SK-N-SH (cell line): Measurements from ENCODE around the gene SMOC1. TPM values are rescaled to one million over a fixed set of nuclear protein-coding genes. Genes with fewer than 3 reads are reported as not detected.

Experiments
- CTCF ChIA-PET: fragments of 300-600, 350-600 bp; formaldehyde crosslinking; extraction: SDS; loops from one replicate; lab custom pipeline; 2021; lab: Yijun Ruan, JAX
- POLR2A ChIA-PET: fragments of 350-600 bp; sonication (Branson Sonifier 250); formaldehyde crosslinking; extraction: SDS; loops from one replicate; lab custom pipeline; 2020; ENCODE audit warnings: antibody characterized with exemption, inconsistent platforms; lab: Yijun Ruan, JAX
- DNase-seq: peaks from one replicate; pipeline ENCODE4 v3.0.0; 2012
- H2AFZ ChIP-seq: fragments of 200-600 bp; sonication (generic); 2 replicates; pipeline ENCODE4 v1.8.1; 2016; ENCODE audit warnings: antibody characterized with exemption, mild to moderate bottlenecking, low read depth
- H3F3A ChIP-seq: fragments of 200-600 bp; sonication (generic); replicated peaks from 2 replicates; pipeline ENCODE3; 2016; ENCODE audit warnings: antibody characterized with exemption, mild to moderate bottlenecking; ENCODE audit not compliant: insufficient read depth
- H3K27ac ChIP-seq, 2 experiments: fragments of 200-500 bp in 1 of 2; fragments of 200-600 bp in 1 of 2; sonication (Bioruptor generic) in 1 of 2; sonication (generic), shearing (Covaris generic) in 1 of 2; 2 replicates each; pipeline versions ENCODE4 v1.5.1 to v1.6.1; 2014 to 2016; ENCODE audit warnings: low read depth in 2 of 2, inconsistent platforms in 1 of 2, low read length in 1 of 2, mild to moderate bottlenecking in 1 of 2, mixed read lengths in 1 of 2
- H3K27me3 ChIP-seq: fragments of 200-600 bp; sonication (generic), shearing (Covaris generic); 2 replicates; pipeline ENCODE4 v1.6.1; 2016; ENCODE audit warnings: mixed run types; ENCODE audit not compliant: insufficient read depth
- H3K36me3 ChIP-seq, 2 experiments: fragments of 200-500 bp in 1 of 2; fragments of 200-600 bp in 1 of 2; sonication (Bioruptor generic) in 1 of 2; sonication (generic) in 1 of 2; replicated peaks in 1 of 2; 2 replicates each; pipeline versions ENCODE3 to v1.5.1; 2014 to 2016; ENCODE audit warnings: low read length in 1 of 2, mild to moderate bottlenecking in 1 of 2; ENCODE audit not compliant: insufficient read depth in 2 of 2, control insufficient read depth in 1 of 2
- H3K4me1 ChIP-seq, 2 experiments: fragments of 200-500 bp in 1 of 2; fragments of 200-600 bp in 1 of 2; sonication (Bioruptor generic) in 1 of 2; sonication (generic), shearing (Covaris generic) in 1 of 2; 2 replicates each; pipeline versions ENCODE4 v1.5.1 to v1.6.1; 2014 to 2016; ENCODE audit warnings: low read depth in 1 of 2, low read length in 1 of 2, mixed run types in 1 of 2; ENCODE audit not compliant: insufficient read depth in 2 of 2, control insufficient read depth in 1 of 2
- H3K4me2 ChIP-seq: fragments of 200-600 bp; sonication (generic), shearing (Covaris generic); 2 replicates; pipeline ENCODE4 v1.6.1; 2017; ENCODE audit warnings: mixed run types
- H3K4me3 ChIP-seq, 2 experiments: fragments of 200-500 bp in 1 of 2; fragments of 200-600 bp in 1 of 2; sonication (Bioruptor generic) in 1 of 2; sonication (generic), shearing (Covaris generic) in 1 of 2; 2 replicates each; pipeline versions ENCODE4 v1.5.1 to v1.8.1; 2014 to 2016; ENCODE audit warnings: low read depth in 2 of 2, inconsistent platforms in 1 of 2, low read length in 1 of 2, mild to moderate bottlenecking in 1 of 2, mixed read lengths in 1 of 2, moderate library complexity in 1 of 2
- H3K79me2 ChIP-seq: fragments of 200-600 bp; sonication (generic); 2 replicates; pipeline ENCODE4 v1.8.1; 2017; ENCODE audit warnings: mild to moderate bottlenecking; ENCODE audit not compliant: insufficient read depth
- H3K9ac ChIP-seq: fragments of 200-600 bp; sonication (generic); 2 replicates; pipeline ENCODE4 v1.6.1; 2017; ENCODE audit warnings: mixed run types
- H3K9me2 ChIP-seq: fragments of 200-600 bp; sonication (generic); 2 replicates; pipeline ENCODE4 v1.6.1; 2017; ENCODE audit warnings: mixed run types
- H3K9me3 ChIP-seq: fragments of 200-600 bp; sonication (generic); 2 replicates; pipeline ENCODE4 v1.6.1; 2017; ENCODE audit warnings: mixed run types, mild to moderate bottlenecking, moderate library complexity
- H4K20me1 ChIP-seq: fragments of 200-600 bp; sonication (generic); 2 replicates; pipeline ENCODE4 v1.6.1; 2017; ENCODE audit warnings: mild to moderate bottlenecking, mixed run types; ENCODE audit not compliant: insufficient read depth
- CTCF ChIP-seq: fragments of 200-600 bp; sonication (generic); IDR thresholded peaks from 2 replicates; pipeline ENCODE4 v1.6.1; 2017; ENCODE audit warnings: antibody characterized with exemption, mild to moderate bottlenecking, moderate library complexity
- FOSL2 ChIP-seq: IDR thresholded peaks from 2 replicates; pipeline ENCODE4 v1.4.0; 2012; ENCODE audit warnings: low read depth, mild to moderate bottlenecking, moderate library complexity, borderline replicate concordance
- FOXJ3 ChIP-seq: sonication (generic); formaldehyde crosslinking; IDR thresholded peaks from 2 replicates; pipeline ENCODE4 v1.5.1; 2020; ENCODE audit warnings: mild to moderate bottlenecking, missing genetic modification reagents
- JUND ChIP-seq: IDR thresholded peaks from 2 replicates; pipeline ENCODE4 v1.4.0; 2012
- MEF2A ChIP-seq: IDR thresholded peaks from 2 replicates; pipeline ENCODE4 v1.4.0; 2012; ENCODE audit warnings: low read depth, borderline replicate concordance
- MXI1 ChIP-seq: IDR thresholded peaks from 2 replicates; pipeline ENCODE4 v1.6.1; 2012; ENCODE audit warnings: mild to moderate bottlenecking, low read depth, low read length, improper control_type of control experiment
- NRF1 ChIP-seq: IDR thresholded peaks from 2 replicates; pipeline ENCODE4 v1.6.1; 2012; ENCODE audit warnings: low read depth, mild to moderate bottlenecking, low read length
- RAD21 ChIP-seq: IDR thresholded peaks from 2 replicates; pipeline ENCODE4 v1.6.1; 2012; ENCODE audit warnings: mild to moderate bottlenecking, low read length
- RCOR1 ChIP-seq: fragments of 150-350 bp; IDR thresholded peaks from 2 replicates; pipeline ENCODE4 v1.6.1; 2017; ENCODE audit warnings: antibody characterized with exemption, low read length
- RXRA ChIP-seq: IDR thresholded peaks from 2 replicates; pipeline ENCODE4 v1.4.0; 2012; ENCODE audit warnings: low read depth, mild to moderate bottlenecking, borderline replicate concordance
- SIN3A ChIP-seq: IDR thresholded peaks from 2 replicates; pipeline ENCODE4 v1.6.1; 2012; ENCODE audit warnings: low read depth, mild to moderate bottlenecking, low read length, moderate library complexity, borderline replicate concordance
- SMC3 ChIP-seq: IDR thresholded peaks from 2 replicates; pipeline ENCODE4 v1.6.1; 2012; ENCODE audit warnings: low read depth, low read length, improper control_type of control experiment
- TCF12 ChIP-seq: IDR thresholded peaks from 2 replicates; pipeline ENCODE4 v1.4.0; 2012
- YY1 ChIP-seq: IDR thresholded peaks from 2 replicates; pipeline ENCODE4 v1.4.0; 2012; ENCODE audit warnings: low read depth, mild to moderate bottlenecking
- WGBS: methylation state at CpG from one replicate; pipeline ENCODE4 v1.1.6; 2017; ENCODE audit warnings: low lambda C conversion rate; 5-methylcytosine and 5-hydroxymethylcytosine counted together
- polyA plus RNA-seq, 3 experiments: library from polyadenylated mRNA; depleted of rRNA; stranded (reverse); fragments of >200 nt; gene quantifications; 2 replicates each; pipeline ENCODE4 v1.2.3, GENCODE V29; 2012
- TF ChIP-seq, protein P1 (sequence below): fragments of 150-350 bp; IDR thresholded peaks from 2 replicates; pipeline ENCODE4 v1.6.1; 2016; ENCODE audit warnings: mild to moderate bottlenecking, low read depth, low read length
- TF ChIP-seq, protein P2 (sequence below): IDR thresholded peaks from 2 replicates; pipeline ENCODE4 v1.4.0; 2012; ENCODE audit warnings: low read depth

SMOC1 gene
- polyA plus RNA-seq, 1 of the 3 experiments (the other 2 are of a cell fraction), result not detected

- 66% methylated on average over 6 of the region's 6 CpGs for WGBS
- TF ChIP-seq RAD21, result no peak
- TF ChIP-seq SIN3A, result no peak
- no peak for TF ChIP-seq CTCF
- TF ChIP-seq SMC3, result no peak
- TF ChIP-seq NRF1, result no peak
- TF ChIP-seq FOSL2, result no peak
- no peak for TF ChIP-seq RCOR1
- TF ChIP-seq, protein P1, sequence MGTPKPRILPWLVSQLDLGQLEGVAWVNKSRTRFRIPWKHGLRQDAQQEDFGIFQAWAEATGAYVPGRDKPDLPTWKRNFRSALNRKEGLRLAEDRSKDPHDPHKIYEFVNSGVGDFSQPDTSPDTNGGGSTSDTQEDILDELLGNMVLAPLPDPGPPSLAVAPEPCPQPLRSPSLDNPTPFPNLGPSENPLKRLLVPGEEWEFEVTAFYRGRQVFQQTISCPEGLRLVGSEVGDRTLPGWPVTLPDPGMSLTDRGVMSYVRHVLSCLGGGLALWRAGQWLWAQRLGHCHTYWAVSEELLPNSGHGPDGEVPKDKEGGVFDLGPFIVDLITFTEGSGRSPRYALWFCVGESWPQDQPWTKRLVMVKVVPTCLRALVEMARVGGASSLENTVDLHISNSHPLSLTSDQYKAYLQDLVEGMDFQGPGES, result no peak
- TF ChIP-seq, protein P2, sequence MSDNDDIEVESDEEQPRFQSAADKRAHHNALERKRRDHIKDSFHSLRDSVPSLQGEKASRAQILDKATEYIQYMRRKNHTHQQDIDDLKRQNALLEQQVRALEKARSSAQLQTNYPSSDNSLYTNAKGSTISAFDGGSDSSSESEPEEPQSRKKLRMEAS, result no peak
- TF ChIP-seq MEF2A, result no peak
- TF ChIP-seq TCF12, result no peak
- no peak for TF ChIP-seq YY1
- TF ChIP-seq FOXJ3 (CRISPR knock-in tag), result no peak
- no peak for TF ChIP-seq JUND
- TF ChIP-seq MXI1, result no peak
- no peak for TF ChIP-seq RXRA
- Histone ChIP-seq H3K4me3 (no peak overlapping the region), H3F3A (no peaks in the 10 kb centered on the region), H3K4me2 (no peak overlapping the region), H3K27me3 (no peaks in the 10 kb centered on the region), H2AFZ (no peak overlapping the region), H3K4me1 (peaks cover 0 to 48% of the 10 kb centered on the region in 2 experiments; a peak in 2 of 4 replicates), H3K27ac (no peak overlapping the region), H3K9me3 (no peaks in the 10 kb centered on the region), H3K79me2 (no peaks in the 10 kb centered on the region), H4K20me1 (no peaks in the 10 kb centered on the region), H3K9me2 (no peaks in the 10 kb centered on the region), H3K36me3 (no peaks in the 10 kb centered on the region), H3K9ac (no peak overlapping the region)
- DNase-seq, result no peak
- CTCF ChIA-PET, result interaction anchor here (0.7 to 2.8 kb wide), 5 partner anchors 9 to 89 kb away, joined by 3 to 10 read pairs (median 5); no protein-coding TSS in a partner anchor
- POLR2A ChIA-PET, result no interaction called here
These were observed 59.5 kb downstream of the SMOC1 start for GRCh38 chr14:69938751-69939150.
